ENCODE data around the gene EXOC3L4. TPM values are rescaled to one million over a fixed set of nuclear protein-coding genes. Genes with fewer than 3 reads are reported as not detected.
"Not testable (repeated sequence)": the region's sequence is repeated elsewhere in the genome, so short reads cannot be mapped to it uniquely, and the experiment has no call there.

The EXOC3L4 gene
- 2.5 TPM for total RNA-seq

DNA sequence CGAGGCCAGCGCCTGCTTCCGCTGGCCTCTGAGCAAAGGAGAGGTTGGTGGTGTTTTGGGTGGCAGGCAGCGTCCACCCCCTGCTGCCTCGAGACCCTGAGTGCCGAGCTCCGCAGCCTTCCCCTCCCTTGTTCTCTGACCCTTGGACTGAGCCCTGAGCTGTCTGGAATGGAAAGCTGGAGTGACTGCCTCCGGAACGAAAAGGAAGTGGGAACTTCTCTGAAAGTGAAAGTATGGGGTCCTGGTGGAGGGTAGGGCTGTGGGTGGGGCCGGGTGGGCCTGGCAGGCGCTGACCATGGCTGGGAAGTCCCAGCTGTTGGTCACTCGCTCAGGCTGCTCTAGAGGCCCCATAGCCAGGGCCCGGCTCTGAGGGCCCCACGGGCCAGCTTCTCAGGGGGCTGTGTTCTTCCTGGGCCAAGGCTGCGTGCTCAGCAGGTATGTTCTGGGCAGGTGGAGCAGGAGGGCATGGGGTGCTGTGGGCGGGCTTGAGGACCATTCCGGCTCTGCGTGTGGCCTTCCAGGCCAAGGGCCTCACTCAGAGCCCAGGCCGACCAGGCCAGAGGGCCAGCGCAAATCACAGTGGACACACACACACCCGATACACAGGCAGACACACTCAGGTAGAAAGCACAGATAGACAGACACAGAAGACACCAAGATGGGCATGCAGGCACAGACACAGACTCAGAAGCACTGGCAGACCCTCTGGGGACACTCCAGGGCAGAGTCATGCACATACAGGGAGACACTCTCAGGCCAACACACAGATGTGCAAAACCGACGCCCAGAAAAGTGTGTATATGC lies at the start of gene EXOC3L4:
Gene EXOC3L4, plus strand, starts transcription at position 320 of the 804 bp plus-strand sequence. CDS start 5,495 bp downstream, outside the sequence.
- DNase-seq (ENCODE audit: low spot score) = no peak

DNA sequence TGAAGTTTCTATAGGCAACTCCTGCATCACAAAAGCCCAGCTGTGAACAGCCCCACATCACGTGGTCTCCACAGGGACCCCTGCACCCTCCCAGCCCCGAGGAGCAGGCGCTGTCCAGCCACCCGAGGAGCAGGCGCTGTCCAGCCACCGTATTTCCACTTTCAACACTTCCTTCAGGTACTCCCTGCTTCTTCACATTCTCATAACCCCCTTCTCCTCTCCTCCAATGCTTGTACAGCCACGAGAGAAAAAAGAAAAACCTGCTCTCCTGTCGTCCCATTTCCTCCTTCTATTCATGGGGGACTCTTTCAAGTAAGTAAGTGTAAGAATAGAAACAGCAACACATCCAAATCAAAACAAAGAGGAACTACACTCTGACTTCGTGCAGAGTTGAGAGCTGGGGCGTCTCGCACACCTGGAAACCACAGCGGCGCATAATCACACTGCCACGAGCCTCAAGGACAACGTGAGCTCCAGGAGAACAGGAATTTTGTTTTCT lies 49.1 kb upstream of the EXOC3L4 start:
- DNase-seq (ENCODE audit: low spot score) = no peak

DNA sequence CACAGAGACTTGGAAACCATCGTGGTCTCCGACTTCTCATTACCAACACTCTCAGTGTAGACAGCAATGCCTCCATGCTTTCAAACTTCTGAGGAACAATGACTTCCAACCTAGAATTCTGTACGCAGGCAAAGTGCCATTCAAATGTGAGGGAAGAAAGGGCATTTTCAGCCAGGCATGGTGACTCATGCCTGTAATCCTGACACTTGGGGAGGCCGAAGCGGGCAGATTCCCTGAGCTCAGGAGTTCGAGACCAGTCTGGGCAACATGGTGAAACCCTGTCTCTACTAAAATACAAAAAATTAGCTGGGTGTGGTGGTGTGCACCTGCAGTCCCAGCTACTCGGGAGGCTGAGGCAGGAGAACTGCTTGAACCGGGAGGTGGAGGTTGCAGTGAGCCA lies 47.1 kb upstream of the EXOC3L4 start:
- not testable (repeated sequence) for DNase-seq (ENCODE audit: low spot score)

DNA sequence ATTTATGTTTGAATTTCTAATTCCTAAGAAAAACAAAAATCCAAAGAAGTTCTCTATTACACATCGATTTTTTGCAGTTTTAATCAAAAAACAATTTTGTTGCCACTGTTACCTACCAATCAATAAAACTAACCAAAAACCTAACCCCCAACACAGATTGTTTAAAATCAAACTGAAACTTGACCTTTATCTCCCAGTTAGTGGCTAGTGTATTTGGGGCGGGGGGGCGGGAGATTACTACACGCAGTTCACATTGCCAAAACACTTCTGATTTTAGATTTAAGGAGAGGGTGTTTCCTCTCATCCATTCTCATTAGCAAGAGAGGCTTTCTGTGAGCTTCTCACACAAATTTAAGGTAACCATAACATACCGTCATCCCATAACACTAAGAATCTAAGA lies 43.6 kb upstream of the EXOC3L4 start:
- DNase-seq (ENCODE audit: low spot score) = no peak

DNA sequence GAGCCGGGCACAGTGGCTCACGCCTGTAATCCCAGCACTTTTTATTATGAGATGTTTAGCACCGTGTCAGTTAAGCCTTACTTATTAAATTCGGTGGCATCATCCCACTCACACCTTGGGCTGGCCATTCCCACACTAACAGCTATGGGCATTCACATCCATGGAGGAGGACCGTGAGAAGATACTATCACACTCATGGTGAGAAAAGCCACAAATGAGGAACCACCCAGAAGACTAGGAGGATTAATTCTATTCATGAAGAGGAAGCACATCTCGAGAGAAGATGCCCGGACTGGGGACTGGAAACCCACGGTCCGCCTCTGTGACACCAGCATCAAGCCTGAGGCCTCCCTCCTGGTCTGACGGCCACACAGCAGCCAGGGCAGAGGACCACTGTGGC lies 42.1 kb upstream of the EXOC3L4 start:
- DNase-seq (ENCODE audit: low spot score) = no peak

DNA sequence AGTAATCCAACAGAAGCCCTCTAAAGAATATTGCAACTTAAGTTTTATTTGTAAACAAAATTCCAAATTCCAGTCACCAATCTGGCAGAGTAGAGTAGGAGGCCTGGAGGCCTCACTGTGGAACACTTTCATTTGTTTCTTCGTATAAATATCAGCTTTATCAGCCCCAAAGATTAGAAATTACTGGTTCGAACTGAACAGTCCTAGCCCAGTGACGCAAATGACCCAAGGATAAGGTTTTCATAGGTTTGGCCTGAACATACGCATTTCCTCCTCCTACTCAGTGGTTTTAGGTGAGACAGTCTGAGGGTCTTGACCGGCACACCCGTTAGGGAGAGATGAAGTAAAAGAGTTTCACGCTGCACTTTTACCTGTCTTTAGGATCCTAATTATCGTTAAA lies 38.8 kb upstream of the EXOC3L4 start:
- DNase-seq (ENCODE audit: low spot score) = no peak

DNA sequence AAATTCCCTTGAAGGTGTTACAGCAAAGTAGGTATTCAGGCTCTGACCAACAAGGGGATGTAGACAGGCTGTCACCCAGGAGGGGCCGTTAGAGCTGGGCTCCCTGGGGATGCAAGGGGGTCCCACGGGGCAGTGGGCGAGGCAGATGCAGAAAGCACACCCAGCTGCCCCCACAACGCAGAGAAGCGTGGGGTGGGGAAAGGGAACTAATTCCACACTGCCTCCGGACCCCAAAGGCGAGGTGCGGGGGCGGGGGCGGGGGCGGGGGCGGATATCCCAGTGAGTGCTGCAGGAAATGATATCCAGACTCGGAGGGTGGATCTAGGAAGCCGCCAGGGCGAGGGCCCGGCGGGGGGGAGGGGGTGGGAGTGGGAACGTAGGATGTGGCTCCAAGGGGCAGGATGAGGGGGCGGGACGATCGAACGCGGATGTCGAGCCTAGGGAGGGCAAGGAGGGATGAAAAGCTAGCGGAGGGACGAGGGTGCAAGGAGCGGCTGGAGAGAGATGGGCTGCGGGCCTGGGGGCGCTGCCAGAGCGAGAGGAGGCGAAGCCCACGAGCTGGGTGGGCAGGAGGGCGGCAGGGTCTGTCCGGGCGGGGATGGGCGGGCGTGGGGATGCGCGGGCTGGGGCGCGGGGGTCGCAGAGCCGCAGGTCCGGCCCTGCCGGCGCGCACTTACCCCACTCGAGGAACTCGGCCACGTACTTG lies 38.0 kb upstream of the EXOC3L4 start:
- DNase-seq (ENCODE audit: low spot score) = peak; percentile 76

DNA sequence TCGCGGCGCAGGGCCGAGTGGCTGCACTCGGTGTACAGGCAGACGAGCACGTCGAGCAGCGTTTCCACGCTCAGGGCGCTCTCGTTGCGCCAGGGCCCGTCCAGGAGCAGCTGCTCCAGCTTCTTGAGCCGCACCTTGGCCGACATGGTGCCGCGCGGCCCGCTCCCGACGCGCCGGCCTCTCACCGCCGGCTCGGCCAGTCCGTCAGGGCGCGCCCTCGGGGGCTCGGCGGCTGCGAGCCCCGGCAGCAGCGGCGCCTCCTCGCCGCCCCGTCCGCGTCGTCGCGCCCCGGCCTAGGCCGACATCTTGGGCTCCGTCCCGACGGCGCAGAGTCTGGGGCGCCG lies 37.5 kb upstream of the EXOC3L4 start:
- no peak for DNase-seq (ENCODE audit: low spot score)

DNA sequence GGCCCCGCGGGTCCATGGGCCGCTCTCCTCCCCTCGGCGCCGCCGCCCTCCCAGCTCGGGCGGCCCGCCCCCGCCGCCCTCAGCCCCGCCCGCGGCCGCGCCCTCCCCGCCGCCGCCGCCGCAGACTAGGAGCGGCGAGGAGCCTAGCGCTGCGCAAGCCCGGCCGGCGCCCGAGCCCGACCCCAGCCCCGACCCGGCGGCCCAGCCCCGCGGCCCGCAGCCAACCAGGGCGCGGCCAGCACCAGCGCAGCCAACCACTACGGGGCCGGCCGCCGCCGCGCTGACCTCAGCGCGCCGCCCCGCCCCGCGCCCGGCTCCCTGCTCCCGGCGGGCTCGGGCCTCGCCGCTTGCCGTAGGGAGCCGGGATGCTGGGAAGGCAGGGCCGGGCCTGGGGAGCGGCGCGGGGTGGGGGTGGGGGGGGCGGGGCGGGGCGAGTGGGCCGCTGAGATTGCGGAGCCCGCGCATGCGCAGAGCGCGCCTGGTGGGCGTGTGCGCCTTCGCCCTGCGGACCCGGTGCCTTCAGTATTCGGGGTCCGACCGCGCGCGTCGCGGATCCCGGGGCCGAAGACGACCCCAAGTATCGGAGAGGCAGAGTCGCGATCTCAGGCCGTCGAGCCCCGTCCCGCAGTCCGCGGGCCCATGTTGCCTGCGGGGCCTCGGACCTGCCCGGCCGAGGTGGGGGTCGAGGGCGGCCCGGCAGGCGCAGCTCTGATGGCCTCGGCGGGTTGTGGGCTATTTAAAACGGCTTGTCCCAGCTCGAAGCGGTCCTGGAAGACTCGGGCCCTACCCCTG lies 37.0 kb upstream of the EXOC3L4 start, which contains the start of gene CDC42BPB:
Gene CDC42BPB, minus strand, starts transcription at position 178 of the 792 bp plus-strand sequence. CDS start 376 bp downstream, outside the sequence.
- peak; percentile 83 for DNase-seq (ENCODE audit: low spot score)

DNA sequence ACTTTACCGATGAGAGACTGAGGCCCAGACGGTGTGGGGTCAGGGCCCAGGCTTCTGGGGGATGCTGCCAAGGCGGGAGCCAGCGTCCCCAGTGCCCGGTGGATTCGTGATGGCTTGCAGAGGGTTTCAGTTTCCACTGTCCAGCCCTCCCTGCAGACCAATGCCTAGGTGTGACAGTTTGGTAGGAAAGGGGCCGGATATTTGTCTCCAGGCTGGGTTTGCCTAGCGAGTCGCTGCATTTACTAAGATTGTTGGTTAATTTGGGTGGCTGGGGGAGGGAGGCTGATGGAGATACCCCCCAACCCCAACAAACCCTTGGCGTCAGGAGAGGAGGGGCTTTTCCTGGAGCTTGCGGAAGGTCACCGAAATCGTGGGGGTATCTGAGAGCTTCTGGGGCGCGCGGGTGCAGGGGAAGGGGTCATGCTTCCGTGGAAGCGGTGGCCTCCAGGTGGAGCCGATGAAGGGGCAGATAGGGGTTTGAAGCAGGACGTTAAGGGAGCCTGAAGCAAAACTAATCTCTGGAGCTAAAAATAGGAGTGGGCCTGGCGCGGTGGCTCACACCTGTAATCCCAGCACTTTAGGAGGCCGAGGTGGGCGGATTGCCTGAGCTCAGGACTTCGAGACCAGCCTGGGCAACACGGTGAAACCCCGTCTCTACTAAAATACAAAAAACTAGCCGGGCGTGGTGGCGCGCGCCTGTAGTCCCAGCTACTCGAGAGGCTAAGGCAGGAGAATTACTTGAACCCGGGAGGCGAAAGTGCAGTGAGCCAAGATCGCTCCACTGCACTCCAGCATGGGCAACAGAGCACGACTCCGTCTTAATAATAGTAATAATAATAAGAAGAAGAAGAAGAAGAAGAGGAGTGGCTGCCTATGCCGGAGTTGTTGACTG lies 36.1 kb upstream of the EXOC3L4 start:
- DNase-seq (ENCODE audit: low spot score) = no peak

DNA sequence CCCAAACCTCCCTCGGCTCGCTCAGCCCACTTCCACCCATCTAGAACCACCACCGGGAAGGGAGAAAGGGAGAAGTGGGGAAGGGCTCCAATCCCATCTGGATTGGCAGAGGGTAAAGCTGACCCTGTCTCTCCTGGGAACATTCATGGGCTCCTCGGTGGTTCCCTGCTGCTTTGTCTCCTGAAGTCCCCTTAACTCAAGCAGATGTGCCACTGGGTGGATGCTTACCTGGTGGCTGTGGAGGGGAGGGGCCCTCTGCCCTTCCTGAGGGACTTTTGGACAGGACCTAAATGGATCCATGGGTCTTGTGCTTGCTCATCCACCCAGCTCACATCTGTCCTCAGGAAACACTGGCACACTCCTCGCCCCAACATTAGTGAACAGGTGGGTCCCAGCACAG lies 35.0 kb upstream of the EXOC3L4 start:
- DNase-seq (ENCODE audit: low spot score) = no peak

DNA sequence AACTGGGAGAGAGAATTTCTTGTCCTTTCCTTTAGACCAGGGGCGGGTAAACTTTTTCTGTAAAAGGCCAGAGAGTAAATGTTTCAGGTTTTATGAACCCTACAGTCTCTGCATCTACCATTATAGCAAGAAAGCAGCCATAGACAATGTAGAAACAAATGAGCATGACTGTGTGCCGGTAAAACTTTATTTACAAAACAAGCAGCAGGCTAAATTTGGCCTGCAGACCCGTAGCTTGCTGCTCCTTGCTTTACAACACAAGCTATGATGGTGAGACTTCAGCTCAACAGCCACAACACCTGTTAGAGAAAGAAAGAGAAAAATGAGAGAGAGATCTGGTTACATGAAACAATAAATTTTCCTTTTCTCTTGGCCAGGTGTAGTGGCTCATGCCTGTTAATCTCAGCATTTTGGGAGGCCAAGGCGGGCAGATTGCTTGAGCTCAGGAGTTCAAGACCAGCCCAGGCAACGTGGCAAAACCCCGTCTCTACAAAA lies 33.0 kb upstream of the EXOC3L4 start:
- no peak for DNase-seq (ENCODE audit: low spot score)

DNA sequence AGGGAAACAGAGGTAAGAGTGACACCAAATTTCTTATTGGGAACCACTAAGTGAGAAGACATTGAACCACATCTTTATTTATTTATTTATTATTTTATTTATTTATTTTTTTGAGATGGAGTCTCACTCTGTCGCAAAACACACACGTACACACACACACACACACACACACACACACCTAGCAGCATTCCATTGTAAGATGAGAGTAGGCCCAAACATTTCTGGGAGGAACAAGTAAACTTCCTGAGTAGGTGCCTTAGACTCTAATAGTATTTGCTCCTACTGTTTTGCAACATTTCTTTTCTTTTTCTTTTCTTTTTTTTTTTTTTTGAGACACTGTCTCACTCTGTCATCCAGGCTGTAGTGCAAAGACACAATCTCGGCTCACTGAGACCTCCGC lies 30.1 kb upstream of the EXOC3L4 start:
- DNase-seq (ENCODE audit: low spot score) = no peak

DNA sequence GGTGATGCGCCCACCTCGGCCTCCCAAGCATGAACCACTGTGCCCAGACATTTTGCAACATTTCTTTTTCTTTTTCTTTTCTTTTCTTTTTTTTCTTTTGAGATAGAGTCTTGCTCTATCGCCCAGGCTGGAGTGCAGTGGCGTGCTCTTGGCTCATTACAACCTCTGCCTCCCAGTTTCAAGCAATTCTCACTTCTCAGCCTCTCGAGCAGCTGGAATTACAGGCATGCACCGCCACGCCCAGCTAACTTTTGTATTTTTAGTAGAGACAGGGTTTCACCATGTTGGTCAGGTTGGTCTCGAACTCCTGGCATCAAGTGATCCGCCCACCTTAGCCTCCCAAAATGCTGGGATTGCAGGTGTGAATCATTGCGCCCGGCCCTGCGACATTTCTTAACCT lies 29.5 kb upstream of the EXOC3L4 start:
- DNase-seq (ENCODE audit: low spot score) = no peak

DNA sequence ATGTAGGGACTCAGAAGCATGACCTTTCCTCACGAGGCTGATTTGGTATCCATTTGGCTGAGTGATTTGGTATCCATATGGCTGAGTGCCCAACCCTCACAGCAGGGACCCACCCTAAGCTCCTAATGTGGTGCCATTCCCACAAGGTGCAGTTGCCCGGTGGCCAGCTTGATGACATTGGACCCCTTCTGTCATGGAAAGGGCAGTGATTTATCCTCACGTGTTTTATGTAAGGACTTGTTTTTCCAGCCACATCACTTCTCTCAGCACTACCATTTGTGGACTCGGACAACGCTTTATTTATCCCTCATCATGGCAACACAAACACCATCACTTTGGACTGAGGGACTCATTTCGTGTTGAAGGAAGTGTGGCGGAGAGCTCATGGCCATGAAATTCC lies 28.7 kb upstream of the EXOC3L4 start:
- no peak for DNase-seq (ENCODE audit: low spot score)

DNA sequence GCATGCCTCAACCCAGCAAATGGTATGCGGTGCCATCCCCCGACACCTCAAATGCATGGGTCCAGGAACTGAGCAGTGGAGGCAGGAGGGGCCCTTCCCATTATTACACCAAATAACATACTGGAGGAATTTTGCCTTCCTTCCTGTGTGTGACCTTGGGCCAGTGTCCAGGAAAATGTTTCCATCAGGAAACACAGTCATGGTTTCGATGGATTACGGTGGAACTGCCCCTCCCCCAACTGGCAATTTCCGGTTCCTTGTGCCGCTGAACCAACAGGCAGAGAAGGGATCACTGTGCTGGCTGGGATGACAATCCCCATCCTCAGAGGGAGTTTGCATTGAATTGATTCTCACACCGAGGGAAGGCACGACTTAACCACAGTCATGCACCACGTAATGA lies 28.1 kb upstream of the EXOC3L4 start:
- no peak for DNase-seq (ENCODE audit: low spot score)

DNA sequence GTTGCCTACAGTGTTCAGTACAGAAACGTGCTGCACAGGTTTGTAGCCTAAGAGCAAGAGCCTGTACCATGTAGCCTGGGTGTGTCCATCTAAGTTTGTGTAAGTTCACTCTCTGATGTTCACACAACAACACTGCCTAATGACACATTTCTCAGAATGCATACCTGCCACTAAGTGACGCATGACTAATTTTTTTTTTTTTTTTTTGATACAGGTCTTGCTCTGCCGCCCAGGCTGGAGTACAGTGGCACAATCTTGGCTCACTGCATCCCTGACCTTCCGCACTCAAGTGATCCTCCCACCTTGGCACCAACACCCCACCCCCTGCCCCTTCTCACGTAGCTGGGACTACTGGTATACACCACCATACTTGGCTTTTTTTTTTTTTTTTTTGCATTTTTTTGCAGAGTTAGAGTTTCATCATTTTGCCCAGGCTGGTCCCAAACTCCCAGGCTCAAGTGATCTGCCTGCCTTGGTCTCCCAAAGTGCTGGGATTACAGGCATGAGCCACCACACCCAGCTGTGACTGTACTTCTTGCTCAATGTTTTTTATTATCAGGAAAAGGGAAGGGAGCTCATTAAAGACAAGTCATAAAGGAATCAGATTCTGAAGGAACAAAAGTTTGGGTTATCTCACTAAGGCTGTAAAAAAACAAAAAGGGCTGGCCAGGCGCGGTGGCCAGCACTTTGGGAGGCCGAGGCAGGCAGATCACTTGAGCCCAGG lies 27.1 kb upstream of the EXOC3L4 start:
- DNase-seq (ENCODE audit: low spot score) = no peak

DNA sequence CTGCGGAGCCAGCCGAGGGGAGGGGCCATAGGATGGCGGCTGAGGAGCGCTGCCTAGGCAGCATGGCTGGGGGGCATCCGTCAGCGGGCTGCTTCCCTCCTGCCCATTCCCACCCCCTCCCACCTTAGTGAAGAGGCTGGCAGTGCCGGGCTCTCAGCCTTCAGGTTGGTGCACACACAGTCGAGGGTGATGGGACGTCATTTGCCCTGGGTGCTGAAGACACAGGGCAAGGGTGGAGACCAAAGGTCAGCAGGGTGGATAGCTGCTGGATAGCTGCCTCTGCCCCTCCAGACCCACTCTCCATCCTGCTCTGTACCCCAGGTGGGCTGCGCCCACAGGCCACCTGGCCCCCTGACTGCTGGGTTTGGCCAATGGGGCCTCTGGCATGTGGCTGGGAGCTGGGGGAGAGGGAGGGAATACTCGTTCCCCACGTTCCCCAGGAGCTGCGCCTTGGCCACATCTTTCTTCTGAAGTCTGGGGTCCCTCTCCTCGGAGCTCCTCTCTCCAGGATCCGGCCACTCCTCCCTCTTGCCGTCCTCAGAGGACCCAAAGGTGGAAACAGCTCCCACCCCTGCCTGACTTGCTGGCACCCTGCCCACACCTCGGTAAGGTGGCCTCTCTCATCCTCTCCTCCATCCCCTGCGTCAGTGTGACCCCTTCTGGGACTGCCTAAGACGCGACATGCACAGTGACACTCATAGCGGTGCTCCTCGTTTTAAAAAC lies 26.0 kb upstream of the EXOC3L4 start:
- no peak for DNase-seq (ENCODE audit: low spot score)

DNA sequence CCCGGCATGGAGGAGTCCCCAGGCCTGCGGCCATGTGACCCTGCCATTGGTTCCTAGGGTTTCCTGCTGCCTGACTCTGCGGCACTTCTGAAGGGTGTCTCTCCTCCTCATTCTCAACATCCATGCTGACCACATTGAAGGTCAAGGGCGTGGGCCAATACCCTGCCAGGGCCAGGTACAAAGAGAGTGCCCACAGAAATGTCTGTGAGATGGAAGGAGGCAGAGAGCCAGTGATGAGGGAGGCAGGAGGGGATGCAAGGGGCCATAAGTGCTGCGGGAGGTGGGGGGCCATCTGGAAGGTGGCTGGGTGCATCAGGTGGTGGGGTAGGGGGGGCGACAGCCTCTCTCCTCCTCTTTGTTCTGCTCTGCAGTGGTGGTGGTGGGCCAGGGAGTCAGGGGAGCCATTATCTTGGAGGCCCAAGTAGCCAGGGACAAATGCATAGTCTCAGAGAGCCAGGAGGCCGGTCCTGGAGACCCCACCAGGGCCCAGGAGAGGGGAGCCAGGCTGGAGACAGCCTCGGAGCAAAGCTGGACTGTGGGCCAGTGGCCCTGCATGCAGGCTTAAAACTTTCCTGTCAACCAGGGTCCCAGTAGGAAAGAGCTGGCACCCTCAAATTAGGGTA lies 24.2 kb upstream of the EXOC3L4 start:
- no peak for DNase-seq (ENCODE audit: low spot score)
